Activated T-cell treated with anti-CD3 and anti-CD28 coated beads, Interleukin-2, amount 50 U/mL, for 1 hour (primary cell): ENCODE measurements around the gene TNFRSF4.

ENCODE experiments used
- DNase-seq: peaks from one replicate; pipeline ENCODE4 v3.0.0-alpha.2; 2020

Gene TNFRSF4

GRCh38 chr1:1167841-1168450, 46.0 kb downstream of the TNFRSF4 start:
- DNase-seq: no peak

GRCh38 chr1:1167398-1167821, 46.5 kb downstream of the TNFRSF4 start:
- no peak for DNase-seq

DNA sequence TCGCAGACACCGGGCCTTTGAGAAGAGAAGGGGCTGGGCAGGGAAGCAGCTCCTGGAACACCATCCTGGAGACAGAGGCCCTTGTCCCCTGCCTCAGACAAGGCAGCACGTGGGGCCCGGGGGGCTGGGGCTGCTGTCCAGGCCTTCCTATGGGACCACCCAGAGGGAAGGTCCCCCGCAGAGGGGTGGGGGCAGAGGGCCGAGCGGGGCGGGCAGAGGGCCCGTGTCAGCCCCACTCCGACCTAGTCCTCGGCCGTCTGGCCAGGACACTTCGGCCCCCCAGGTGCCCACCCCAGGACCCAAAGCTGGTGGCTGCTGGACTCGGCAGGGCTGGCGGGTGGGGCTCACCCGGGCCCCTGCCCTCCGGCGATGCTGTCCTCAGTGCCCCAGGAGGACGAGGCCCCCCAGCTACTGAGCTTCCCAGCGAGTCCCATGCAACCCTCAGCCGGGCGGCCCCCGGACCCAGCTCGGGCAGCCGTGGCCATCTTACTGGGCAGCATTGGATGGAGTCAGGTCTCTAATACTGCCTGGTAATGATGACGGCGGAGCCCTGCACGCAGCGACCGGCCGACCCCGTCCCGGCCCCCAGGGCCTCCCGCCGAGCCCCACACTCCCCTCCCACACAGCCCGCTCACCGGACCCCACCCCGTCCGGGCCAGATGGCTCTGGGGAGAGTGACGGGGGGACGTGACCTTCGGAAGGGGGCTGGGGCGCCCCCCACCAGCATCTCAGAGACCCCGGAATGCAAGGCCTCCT, 47.1 kb downstream of the TNFRSF4 start:
- DNase-seq: no peak

DNA sequence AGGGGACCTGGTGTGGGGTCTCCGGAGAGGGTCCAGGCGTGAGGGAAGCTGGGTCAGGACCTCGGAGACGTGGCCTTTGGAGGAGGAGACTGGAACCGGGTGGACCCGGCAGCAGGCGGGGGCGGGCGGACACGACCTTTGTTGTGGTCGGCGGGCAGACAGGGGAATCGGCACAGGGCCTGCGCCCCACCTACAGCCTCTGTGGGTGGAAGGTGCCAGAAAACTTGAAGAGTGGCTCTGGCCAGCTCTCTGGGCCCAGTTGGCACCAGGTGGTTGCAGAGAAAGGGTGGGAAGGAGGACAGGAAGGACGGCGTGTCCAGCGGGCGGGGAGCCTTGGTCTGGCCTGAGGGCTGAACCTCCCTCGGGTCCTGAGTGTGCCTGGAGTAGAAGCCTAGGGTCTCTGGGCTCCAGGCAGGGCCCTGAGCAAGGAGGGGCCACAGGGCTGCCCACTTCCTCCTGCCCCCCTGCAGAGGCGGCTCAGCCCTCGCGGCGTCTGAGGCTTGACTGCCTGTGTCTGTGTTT, 48.0 kb downstream of the TNFRSF4 start:
- no peak for DNase-seq

DNA sequence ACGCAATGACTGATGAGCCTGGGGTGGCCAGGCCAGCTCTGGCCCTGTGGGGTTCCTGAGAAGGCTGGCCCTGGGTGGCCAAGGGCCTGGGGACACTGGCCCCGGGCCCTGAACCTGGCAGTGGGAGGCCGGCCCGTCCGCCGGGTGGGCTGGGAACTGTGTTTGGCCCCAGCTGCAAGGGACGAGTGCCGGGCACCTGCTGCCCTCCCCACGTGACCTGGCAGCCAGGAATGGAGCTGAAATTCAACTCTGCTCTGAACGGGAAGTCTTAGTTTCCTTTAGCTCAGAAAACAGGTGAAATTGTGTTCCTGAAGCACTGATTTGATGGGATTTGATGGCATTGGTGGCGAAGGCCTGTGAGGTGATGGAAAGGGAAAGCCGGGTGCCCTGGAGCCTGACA, 48.5 kb downstream of the TNFRSF4 start:
- DNase-seq: no peak

DNA sequence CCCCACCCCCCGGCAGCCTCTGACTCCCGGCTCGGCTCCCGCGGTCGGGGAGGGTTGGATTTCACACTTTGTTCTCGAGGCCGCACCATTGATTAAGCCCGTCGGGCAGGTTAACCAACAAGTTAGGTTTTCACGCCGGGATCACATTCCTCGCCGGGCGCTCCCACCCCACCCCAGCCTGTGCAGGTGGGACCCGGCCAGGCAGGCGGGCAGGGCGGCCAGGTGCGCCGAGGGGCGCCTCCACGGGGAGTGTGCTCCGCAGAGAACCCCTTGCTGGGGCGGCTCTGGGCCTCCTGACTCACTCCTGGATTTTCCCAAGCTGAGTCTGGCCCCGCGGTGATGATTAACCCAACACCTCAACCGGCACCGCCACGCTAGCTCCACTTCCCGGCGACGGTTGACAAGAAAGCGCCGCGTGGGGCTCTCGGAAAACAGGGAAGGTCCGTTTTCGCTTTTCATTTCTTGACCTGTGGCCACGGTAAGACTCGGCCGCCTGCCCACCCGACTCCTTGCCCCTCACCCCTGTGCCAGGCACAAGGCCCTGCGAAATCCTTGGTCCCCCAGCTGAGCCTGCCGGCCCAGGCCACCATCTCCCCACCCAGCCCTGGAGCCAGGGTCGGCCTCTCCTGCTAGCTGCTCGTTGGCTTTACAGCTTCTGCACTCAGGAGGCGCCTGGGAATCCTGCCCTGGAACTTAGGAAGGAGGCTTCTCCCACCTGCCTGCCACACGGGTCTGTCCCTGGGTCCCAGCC, 49.1 kb downstream of the TNFRSF4 start:
- no peak for DNase-seq

GRCh38 chr1:1164361-1164700, 49.6 kb downstream of the TNFRSF4 start:
- DNase-seq: no peak

GRCh38 chr1:1163538-1164070, 50.3 kb downstream of the TNFRSF4 start:
- no peak for DNase-seq

GRCh38 chr1:1162597-1163537, 51.1 kb downstream of the TNFRSF4 start:
- no peak for DNase-seq

DNA sequence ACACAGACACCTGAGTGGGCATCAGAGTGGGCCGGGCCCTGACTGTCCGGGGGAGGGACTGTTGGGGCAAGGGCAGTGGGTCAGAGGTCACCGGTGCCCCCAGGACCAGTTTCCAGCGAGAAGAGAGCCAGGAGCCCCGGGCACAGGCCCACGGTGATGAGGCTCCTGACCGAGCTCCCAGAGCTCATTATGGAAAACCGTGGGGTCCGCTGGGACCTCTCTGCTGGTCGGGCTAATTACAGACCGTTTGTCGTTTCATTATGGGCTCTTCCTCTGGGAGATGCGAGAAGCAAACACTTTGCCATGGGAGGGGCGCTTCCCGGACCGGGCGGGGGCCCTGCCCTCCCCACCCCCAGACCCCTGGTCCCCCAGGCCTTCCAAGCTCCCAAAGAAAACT, 52.3 kb downstream of the TNFRSF4 start:
- DNase-seq: no peak
